SK-N-MC (cell line): ENCODE measurements around the gene WDR3.

ENCODE experiments used
- EZH2 ChIP-seq: fragments of 200-600 bp; sonication (generic); IDR thresholded peaks from one replicate; pipeline ENCODE4 v1.6.1; 2017; ENCODE audit warnings: antibody characterized with exemption
- FOXP2 ChIP-seq: optimal IDR thresholded peaks from 2 replicates; pipeline ENCODE3; 2011; ENCODE audit warnings: mild to moderate bottlenecking, moderate library complexity; ENCODE audit not compliant: insufficient read depth; ENCODE audit errors: extremely low read length, control extremely low read depth
- POLR2AphosphoS5 ChIP-seq: IDR thresholded peaks from 2 replicates; pipeline ENCODE4 v1.6.1; 2012; ENCODE audit warnings: mild to moderate bottlenecking, low read depth, low read length, borderline replicate concordance

GRCh38 chr1:117928881-117929342 is 627 bp upstream of the WDR3 start:
- no peak for TF ChIP-seq EZH2
- TF ChIP-seq POLR2AphosphoS5, result no peak
- TF ChIP-seq FOXP2, result no peak
